NOMO-1 (cell line): Measurements from ENCODE around the gene ATP5F1D.

Experiments
- DNase-seq, 2 experiments: peaks; one replicate each; lab custom pipeline; 2025; ENCODE audit not compliant: unreplicated experiment in 2 of 2; lab: John Stamatoyannopoulos, UW

The ATP5F1D gene

DNA sequence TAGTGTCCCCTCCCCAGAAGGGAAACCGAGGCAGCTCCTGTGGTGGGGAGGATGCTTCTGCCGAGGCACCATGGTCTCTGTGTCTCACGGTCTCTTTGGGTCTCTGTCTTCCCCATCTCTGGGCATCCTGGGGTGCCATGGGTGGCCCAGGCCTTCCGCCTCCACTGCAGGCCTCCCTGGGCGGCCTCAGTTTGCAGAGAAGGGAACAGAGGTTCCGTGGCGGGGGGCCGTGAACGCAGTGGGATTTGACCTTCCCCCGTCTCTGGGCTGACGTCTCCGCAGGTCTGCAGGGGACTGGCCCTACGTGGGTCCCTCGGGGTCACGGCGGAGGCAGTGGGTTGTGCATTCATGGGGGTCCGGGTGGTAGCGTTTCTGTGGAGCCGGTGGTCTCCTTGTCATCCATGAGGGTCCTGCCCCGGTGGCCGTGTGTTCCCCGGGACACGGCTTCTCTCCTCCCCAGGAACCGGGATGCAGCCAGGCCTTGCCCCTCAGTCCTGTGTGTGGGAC is 48.7 kb downstream of the ATP5F1D start:
- DNase-seq = no peak

- no peak for DNase-seq
Measured at GRCh38 chr19:1290703-1291651, 49.4 kb downstream of the ATP5F1D start.

GRCh38 chr19:1291761-1292418 is 50.3 kb downstream of the ATP5F1D start:
- DNase-seq = no peak

- DNase-seq = no peak
Measured at GRCh38 chr19:1292419-1293151, 51.0 kb downstream of the ATP5F1D start.

GRCh38 chr19:1293782-1294604 is 52.4 kb downstream of the ATP5F1D start:
- DNase-seq = no peak
